Left colon (tissue), 2 donors: ENCODE measurements around the gene CHCHD6. TPM values are rescaled to one million over a fixed set of nuclear protein-coding genes. Genes with fewer than 3 reads are reported as not detected.
"Not testable (repeated sequence)": the region's sequence is repeated elsewhere in the genome, so short reads cannot be mapped to it uniquely, and the experiment has no call there.

ENCODE experiments used
- ATAC-seq: fragments of 200-7000 bp; cut with Tn5 transposase; one replicate; pipeline ENCODE4 v1.9.1; 2020; ENCODE audit warnings: mild to moderate bottlenecking, moderate library complexity
- DNase-seq, 2 donors: peaks; one replicate each; pipeline ENCODE4 v3.0.0-alpha.2; 2020
- intact Hi-C, 2 donors: fragments of 100-400 bp; cut with DNase I in 1 of 2; cut with micrococcal nuclease in 1 of 2; formaldehyde crosslinking; loops; one replicate each; pipeline versions ENCODE4 v1.11.2 to v1.14.0; 2022; cut with DNase I, micrococcal nuclease
- total RNA-seq, 2 donors: library from RNA; stranded (reverse); fragmentation: NEBNext Ultra II Directional; extraction: Animal tissue kit (Norgen Biotek cat#: 25700); gene quantifications; one replicate each; pipeline ENCODE4 v1.2.1, GENCODE V29; 2021
- donor health status: DM: no; HTN: no; CAD: no.
- donor health status: DM: yes; HTN: yes; CAD: no.

Gene CHCHD6
- total RNA-seq, 2 donors from 2014 or later: 8.9 to 11.4 TPM

GRCh38 chr3:126784254-126784653, 80.2 kb downstream of the CHCHD6 start:
- intact Hi-C loops: no loop called here
- ATAC-seq (no peak), DNase-seq (no peak)

- ATAC-seq, intact Hi-C loops: not testable (repeated sequence)
- peak in 1 of 2 donors; percentile 13 for DNase-seq
Observed at GRCh38 chr3:126791320-126791719, 87.3 kb downstream of the CHCHD6 start.

GRCh38 chr3:126792998-126793397, 89.0 kb downstream of the CHCHD6 start:
- ATAC-seq (no peak), DNase-seq (no peak)
- intact Hi-C loops: no loop called here

- no peak for DNase-seq
- ATAC-seq: no peak
- intact Hi-C loops: no loop called here
Observed at GRCh38 chr3:126797563-126797962, 93.5 kb downstream of the CHCHD6 start.

- intact Hi-C loops: no loop called here
- ATAC-seq: no peak
- no peak for DNase-seq
Observed at GRCh38 chr3:126798521-126798920, 94.5 kb downstream of the CHCHD6 start.

- ATAC-seq (no peak), DNase-seq (no peak)
- intact Hi-C loops: no loop called here
Observed at GRCh38 chr3:126799099-126799498, 95.1 kb downstream of the CHCHD6 start.

- intact Hi-C loops, ATAC-seq, DNase-seq: not testable (repeated sequence)
Observed at GRCh38 chr3:126801312-126801711, 97.3 kb downstream of the CHCHD6 start.

- intact Hi-C loops: no loop called here
- no peak for DNase-seq
- no peak for ATAC-seq
Observed at GRCh38 chr3:126807795-126808194, 103.8 kb downstream of the CHCHD6 start.

- intact Hi-C loops: no loop called here
- ATAC-seq: no peak
- DNase-seq: no peak
Observed at GRCh38 chr3:126811530-126811929, 107.5 kb downstream of the CHCHD6 start.

- intact Hi-C loops: no loop called here
- ATAC-seq (no peak), DNase-seq (no peak)
Observed at GRCh38 chr3:126816298-126816697, 112.3 kb downstream of the CHCHD6 start.

- ATAC-seq (no peak), DNase-seq (no peak)
- intact Hi-C loops: no loop called here
Observed at GRCh38 chr3:126816986-126817777, 113.1 kb downstream of the CHCHD6 start.

- intact Hi-C loops: no loop called here
- DNase-seq: no peak
- no peak for ATAC-seq
Observed at GRCh38 chr3:126817781-126818180, 113.7 kb downstream of the CHCHD6 start.

GRCh38 chr3:126818400-126819095, 114.5 kb downstream of the CHCHD6 start:
- ATAC-seq: no peak
- intact Hi-C loops: no loop called here
- DNase-seq: no peak

GRCh38 chr3:126826693-126827092, 122.7 kb downstream of the CHCHD6 start:
- DNase-seq: no peak
- intact Hi-C loops: no loop called here
- no peak for ATAC-seq

GRCh38 chr3:126827121-126827520, 123.1 kb downstream of the CHCHD6 start:
- ATAC-seq (no peak), DNase-seq (no peak)
- intact Hi-C loops: no loop called here

- no peak for DNase-seq
- intact Hi-C loops: no loop called here
- no peak for ATAC-seq
Observed at GRCh38 chr3:126828306-126828705, 124.3 kb downstream of the CHCHD6 start.

- ATAC-seq (no peak), DNase-seq (no peak)
- intact Hi-C loops: no loop called here
Observed at GRCh38 chr3:126832933-126833332, 128.9 kb downstream of the CHCHD6 start.

GRCh38 chr3:126834596-126835471, 130.8 kb downstream of the CHCHD6 start:
- ATAC-seq (no peak), DNase-seq (no peak)
- intact Hi-C loops: no loop called here

GRCh38 chr3:126835472-126836219, 131.6 kb downstream of the CHCHD6 start:
- ATAC-seq: no peak

More at GRCh38 chr3:126835472-126836219, 131.6 kb downstream of the CHCHD6 start:
- intact Hi-C loops: no loop called here
- DNase-seq: no peak
